Transverse colon (tissue), 3 donors: ENCODE data around the gene ANKRD11.

Source experiments
- POLR2A ChIP-seq: fragments of 450-650 bp; IDR thresholded peaks from one replicate; pipeline ENCODE4 v1.6.1; 2016; ENCODE audit warnings: antibody characterized with exemption, mild to moderate bottlenecking, moderate library complexity
- TF ChIP-seq, protein P1 (sequence below), 5 experiments: fragments of 200-600 bp in 3 of 5; fragments of 450-650 bp in 2 of 5; sonication (generic) in 3 of 5; IDR thresholded peaks; 1 replicate in 2 of 5; 2 replicates in 3 of 5; pipeline ENCODE4 v1.5.1; 2016 to 2017; ENCODE audit warnings: antibody characterized with exemption in 5 of 5, inconsistent platforms in 3 of 5, mild to moderate bottlenecking in 2 of 5, moderate library complexity in 1 of 5

DNA sequence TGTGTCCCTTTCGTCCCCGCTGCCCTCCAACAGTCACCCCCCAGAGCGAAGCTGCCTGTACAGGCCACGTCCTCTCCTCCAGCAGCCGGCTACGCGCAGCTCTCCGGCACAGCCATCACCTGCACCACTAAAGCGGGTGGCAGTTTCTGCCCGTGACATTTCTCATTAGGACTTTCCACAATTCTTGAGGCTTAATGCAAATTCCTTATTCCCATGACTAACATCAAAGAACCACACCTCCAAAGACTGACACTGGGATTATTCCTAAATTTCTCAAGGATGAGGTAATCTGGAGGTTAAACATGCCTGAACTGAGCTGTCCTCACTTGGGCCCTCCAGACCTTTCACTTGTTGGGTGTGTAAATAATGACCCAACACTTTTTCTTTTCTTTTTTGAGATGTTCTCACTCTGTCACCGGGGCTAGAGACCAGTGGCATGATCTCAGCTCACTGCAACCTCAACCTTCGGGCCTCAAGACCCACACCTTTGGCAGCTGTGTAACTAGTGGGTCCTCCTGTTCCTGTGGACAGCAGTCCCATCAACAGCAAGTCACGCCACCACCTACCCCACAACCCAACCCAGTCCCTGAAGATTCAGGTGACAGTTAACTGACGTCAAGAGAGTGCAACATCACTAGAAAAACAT lies 11.7 kb downstream of the ANKRD11 start:
- TF ChIP-seq, protein P1, sequence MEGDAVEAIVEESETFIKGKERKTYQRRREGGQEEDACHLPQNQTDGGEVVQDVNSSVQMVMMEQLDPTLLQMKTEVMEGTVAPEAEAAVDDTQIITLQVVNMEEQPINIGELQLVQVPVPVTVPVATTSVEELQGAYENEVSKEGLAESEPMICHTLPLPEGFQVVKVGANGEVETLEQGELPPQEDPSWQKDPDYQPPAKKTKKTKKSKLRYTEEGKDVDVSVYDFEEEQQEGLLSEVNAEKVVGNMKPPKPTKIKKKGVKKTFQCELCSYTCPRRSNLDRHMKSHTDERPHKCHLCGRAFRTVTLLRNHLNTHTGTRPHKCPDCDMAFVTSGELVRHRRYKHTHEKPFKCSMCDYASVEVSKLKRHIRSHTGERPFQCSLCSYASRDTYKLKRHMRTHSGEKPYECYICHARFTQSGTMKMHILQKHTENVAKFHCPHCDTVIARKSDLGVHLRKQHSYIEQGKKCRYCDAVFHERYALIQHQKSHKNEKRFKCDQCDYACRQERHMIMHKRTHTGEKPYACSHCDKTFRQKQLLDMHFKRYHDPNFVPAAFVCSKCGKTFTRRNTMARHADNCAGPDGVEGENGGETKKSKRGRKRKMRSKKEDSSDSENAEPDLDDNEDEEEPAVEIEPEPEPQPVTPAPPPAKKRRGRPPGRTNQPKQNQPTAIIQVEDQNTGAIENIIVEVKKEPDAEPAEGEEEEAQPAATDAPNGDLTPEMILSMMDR (IDR thresholded peaks at IDR 0.05): no peak
- no peak for TF ChIP-seq POLR2A
